ENCODE data around the gene HOXC10.

HOXC10 gene

GRCh38 chr12:53939141-53940108 is 45.5 kb upstream of the HOXC10 start:
- TF ChIP-seq CTCF (IDR thresholded peaks at IDR 0.05; ENCODE audit: low read depth, low read length) = no peak
- no peak overlapping the region for H3K4me3 ChIP-seq (ENCODE audit: low read depth, low read length)

GRCh38 chr12:53940443-53941014 is 44.4 kb upstream of the HOXC10 start:
- no peak for TF ChIP-seq CTCF (IDR thresholded peaks at IDR 0.05; ENCODE audit: low read depth, low read length)

GRCh38 chr12:53941187-53941586 is 43.8 kb upstream of the HOXC10 start:
- TF ChIP-seq CTCF (IDR thresholded peaks at IDR 0.05; ENCODE audit: low read depth, low read length) = no peak
- H3K4me3 ChIP-seq (ENCODE audit: low read depth, low read length) = no peak overlapping the region

More at GRCh38 chr12:53940443-53941014, 44.4 kb upstream of the HOXC10 start:
- H3K4me3 ChIP-seq (ENCODE audit: low read depth, low read length) = no peak overlapping the region

- no peak for TF ChIP-seq CTCF (IDR thresholded peaks at IDR 0.05; ENCODE audit: low read depth, low read length)
Measured at GRCh38 chr12:53941750-53942149, 43.2 kb upstream of the HOXC10 start.

GRCh38 chr12:53942467-53942997 is 42.4 kb upstream of the HOXC10 start:
- no peak overlapping the region for H3K4me3 ChIP-seq (ENCODE audit: low read depth, low read length)
- TF ChIP-seq CTCF (IDR thresholded peaks at IDR 0.05; ENCODE audit: low read depth, low read length) = no peak

More at GRCh38 chr12:53941750-53942149, 43.2 kb upstream of the HOXC10 start:
- H3K4me3 ChIP-seq (ENCODE audit: low read depth, low read length) = no peak overlapping the region

- no peak for TF ChIP-seq CTCF (IDR thresholded peaks at IDR 0.05; ENCODE audit: low read depth, low read length)
- no peak overlapping the region for H3K4me3 ChIP-seq (ENCODE audit: low read depth, low read length)
Measured at GRCh38 chr12:53944209-53944608, 40.7 kb upstream of the HOXC10 start.
